GM12873 (cell line): ENCODE results near the gene STXBP1.

ENCODE experiments used
- TF ChIP-seq, protein P1 (sequence below): IDR thresholded peaks from 2 replicates; pipeline ENCODE4 v1.5.1; 2012; ENCODE audit warnings: low read depth, mild to moderate bottlenecking, moderate library complexity, low read length, control low read depth; ENCODE audit not compliant: insufficient read depth; ENCODE audit errors: missing control alignments

The STXBP1 gene

DNA sequence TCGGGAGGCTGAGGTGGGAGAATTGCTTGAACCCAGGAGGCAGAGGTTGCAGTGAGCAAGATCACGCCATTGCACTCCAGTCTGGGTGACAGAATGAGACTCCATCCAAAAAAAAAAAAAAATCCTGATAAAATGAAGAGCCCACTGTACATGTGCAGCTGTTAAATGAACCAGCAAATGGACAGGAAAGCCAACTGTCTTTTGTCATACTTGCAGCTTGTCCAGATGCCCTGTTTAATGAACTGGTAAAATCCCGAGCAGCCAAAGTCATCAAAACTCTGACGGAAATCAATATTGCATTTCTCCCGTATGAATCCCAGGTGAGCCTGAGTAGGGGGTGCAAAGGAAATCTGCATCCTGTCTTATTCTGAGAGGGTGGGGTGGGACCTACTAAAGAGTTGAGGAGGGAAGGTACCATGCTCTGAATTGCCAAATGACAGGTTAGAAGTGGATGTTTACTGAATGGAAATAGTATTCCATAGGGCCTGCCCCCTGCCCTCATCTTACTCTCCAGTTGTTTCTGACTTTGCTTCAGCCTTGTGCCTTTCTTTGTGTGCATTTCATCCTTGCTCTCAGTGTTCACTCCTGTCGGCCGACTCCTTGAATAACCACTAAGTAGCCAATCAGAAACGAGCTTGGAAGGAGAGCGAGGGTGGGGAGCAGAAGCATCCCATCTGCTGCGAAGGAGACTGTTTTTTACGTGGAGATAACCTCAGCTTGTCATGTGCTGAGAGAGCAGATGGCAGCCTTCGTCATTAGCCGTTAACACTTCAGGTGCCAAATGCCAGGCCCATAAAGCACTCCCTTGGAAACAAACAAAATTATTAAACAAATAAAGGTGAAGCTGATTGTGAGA is 49.0 kb downstream of the STXBP1 start:
- TF ChIP-seq, protein P1, sequence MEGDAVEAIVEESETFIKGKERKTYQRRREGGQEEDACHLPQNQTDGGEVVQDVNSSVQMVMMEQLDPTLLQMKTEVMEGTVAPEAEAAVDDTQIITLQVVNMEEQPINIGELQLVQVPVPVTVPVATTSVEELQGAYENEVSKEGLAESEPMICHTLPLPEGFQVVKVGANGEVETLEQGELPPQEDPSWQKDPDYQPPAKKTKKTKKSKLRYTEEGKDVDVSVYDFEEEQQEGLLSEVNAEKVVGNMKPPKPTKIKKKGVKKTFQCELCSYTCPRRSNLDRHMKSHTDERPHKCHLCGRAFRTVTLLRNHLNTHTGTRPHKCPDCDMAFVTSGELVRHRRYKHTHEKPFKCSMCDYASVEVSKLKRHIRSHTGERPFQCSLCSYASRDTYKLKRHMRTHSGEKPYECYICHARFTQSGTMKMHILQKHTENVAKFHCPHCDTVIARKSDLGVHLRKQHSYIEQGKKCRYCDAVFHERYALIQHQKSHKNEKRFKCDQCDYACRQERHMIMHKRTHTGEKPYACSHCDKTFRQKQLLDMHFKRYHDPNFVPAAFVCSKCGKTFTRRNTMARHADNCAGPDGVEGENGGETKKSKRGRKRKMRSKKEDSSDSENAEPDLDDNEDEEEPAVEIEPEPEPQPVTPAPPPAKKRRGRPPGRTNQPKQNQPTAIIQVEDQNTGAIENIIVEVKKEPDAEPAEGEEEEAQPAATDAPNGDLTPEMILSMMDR: no peak

DNA sequence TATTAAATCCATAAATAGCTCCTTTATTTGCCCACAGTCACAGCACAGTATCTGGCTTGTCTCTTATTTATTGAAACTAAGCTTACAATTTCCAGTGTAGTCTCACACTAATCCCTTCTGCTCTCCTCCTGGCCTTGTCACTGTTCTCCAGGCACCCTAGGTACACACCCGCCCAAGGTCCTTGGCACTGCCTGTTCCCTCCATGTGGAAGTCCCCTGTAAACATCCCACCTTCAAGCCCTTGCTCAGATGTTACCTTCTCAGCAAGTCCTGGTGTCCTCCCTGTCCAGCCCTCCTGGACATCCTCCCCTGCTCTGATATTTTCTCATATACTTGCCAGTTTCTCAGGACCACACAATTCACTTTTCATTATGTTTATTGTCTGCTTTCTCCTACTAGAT is 50.5 kb downstream of the STXBP1 start:
- TF ChIP-seq, protein P1: no peak

DNA sequence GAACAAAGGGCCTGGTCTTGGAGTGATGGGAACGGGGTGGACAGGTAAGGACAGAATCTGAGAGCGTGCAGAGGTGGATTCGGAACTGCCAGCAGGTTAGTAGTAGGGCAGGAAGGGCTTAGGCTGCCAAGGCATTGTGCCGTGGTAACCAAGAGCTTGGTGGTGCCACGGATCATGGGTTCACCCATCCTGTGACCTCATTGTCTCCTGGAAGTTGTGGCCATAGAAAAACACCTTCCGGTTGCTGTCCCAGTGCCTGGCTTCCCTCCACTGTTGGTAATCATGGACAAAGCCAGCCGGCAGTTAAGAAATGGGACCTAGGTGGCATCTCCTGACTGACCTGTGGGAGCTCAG is 52.2 kb downstream of the STXBP1 start:
- TF ChIP-seq, protein P1: no peak

DNA sequence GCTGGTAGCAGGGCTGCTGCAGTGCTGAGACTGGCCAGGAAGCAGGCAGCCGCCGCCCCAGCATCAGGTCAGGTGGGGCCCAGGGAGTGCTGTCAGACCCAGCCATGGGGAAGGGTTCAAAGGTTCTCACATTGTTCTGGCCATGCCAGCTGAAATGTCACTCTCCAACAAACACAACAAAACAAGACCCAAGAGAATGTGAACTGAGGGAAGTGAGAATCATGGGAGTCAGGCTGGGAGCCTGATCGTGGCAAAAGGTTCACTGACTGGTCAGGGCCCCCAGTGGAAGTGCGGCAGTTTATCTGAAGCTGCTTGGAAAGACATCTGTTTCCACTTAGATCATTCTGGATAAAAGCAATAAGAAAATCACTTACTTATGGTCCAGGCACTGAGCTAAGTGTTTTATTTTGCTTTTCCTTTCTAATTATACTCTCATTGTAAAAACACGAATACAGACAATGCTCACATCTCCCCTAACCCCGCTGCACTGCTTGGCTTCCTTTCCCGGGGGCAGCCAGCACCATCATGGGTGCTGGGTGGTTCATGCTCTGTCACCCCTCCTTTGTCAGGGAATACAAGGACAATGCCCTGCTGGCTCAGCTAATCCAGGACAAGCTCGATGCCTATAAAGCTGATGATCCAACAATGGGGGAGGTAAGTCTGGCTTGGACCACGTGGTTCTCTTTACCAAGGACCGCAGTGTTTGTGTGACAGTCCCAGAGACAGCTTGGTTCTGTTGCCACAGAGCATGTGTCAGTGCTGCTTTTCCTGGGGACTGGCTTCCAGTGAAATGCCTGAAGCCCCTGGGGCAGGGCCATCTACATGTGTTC is 52.8 kb downstream of the STXBP1 start:
- TF ChIP-seq, protein P1: no peak

DNA sequence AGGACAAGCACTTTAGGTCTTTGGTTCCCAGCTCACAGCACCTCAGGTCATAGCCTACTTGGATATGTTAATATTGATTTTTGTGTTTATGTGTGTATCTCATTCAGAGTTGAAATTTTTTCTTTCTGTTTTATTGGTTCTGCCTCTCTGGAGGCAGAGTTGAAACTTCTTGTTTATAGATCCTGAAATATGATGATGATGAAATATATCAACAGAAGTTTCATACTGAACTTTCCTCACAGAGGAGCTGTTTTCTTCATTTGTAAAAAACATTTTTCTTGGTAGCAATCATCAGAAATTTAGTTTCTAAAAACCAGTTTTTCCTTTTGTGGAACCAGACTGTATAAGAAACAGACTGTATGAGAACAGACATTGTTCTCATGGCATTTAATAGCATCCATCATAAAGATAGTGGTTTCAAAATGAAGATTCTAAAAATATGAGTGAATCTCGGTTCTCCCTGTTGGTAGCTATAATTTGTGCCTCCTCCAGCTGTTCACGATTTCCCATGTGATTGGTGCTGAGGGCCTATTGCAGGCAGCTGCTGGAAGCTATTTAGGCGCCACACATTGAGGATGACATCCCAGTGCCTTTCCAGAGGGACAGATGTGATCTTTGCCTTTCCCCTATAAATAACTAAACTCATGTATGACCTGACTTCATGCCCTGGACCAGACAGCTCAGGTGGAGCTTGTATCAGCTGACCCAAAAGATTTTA is 55.2 kb downstream of the STXBP1 start:
- TF ChIP-seq, protein P1: no peak

DNA sequence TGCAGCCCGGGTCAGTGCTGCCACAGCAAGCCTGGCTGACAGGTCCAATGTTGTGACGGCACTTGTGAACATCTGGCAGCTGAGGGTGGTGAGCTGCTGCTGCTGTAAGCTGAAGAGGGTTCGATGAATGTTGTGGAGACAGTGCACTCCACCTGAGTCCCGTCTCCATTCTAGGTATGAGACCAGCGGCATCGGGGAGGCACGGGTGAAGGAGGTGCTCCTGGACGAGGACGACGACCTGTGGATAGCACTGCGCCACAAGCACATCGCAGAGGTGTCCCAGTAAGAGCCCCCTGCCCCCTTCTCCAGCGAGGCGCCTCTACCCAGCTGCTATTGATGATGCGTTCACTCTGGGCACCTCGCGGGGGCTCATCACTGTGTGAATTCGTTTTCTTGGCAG is 55.8 kb downstream of the STXBP1 start:
- TF ChIP-seq, protein P1: no peak

DNA sequence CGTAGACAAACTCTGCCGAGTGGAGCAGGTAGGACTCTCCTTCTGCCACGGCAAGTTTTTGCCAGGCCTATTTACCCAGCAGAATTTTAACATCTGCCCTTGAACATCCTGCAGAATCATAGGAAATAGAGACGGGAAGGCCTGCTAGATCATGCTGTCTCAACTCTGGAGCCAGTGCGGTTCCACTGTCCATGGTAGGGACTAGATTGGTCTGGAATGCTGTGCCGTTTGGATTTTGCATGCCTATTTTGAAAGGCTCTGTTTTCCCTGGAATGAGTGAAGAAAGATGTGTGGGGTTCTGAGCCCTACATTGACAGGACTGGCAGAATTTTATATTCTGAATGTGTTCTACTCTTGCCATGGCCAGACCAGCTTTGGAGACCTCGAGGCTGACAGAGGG is 61.2 kb downstream of the STXBP1 start:
- TF ChIP-seq, protein P1: no peak
